Astrocyte (in vitro differentiated cells and primary cell): Measurements from ENCODE around the gene NAMPT.

ENCODE experiments used
- EZH2 ChIP-seq: IDR thresholded peaks from 2 replicates; pipeline ENCODE4 v1.6.1; 2012; ENCODE audit warnings: mild to moderate bottlenecking, low read length, inconsistent platforms; ENCODE audit not compliant: insufficient read depth
- TF ChIP-seq, protein P1 (sequence below): IDR thresholded peaks from 2 replicates; pipeline ENCODE4 v1.5.1; 2011; ENCODE audit warnings: low read depth, mild to moderate bottlenecking, inconsistent platforms, low read length, moderate library complexity; ENCODE audit not compliant: insufficient read depth

DNA sequence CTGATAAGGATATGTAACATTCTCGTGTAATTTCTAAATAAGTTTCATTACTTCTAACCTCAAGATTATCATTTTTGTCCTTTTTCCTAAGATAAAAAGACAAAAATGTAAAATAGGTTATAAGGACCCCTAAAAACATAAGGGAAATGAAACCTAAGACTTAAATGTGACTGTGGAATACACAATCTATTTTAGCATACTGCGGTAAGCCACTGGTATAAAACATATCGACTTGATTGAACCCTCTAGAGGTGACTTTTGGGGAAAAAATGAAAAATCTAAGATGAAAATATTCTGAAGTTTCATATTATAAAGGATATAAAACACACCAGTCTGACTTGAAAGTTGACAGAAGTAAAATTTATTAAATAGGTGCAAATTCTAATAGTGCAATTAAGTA, 1.9 kb downstream of the NAMPT start:
- TF ChIP-seq, protein P1, sequence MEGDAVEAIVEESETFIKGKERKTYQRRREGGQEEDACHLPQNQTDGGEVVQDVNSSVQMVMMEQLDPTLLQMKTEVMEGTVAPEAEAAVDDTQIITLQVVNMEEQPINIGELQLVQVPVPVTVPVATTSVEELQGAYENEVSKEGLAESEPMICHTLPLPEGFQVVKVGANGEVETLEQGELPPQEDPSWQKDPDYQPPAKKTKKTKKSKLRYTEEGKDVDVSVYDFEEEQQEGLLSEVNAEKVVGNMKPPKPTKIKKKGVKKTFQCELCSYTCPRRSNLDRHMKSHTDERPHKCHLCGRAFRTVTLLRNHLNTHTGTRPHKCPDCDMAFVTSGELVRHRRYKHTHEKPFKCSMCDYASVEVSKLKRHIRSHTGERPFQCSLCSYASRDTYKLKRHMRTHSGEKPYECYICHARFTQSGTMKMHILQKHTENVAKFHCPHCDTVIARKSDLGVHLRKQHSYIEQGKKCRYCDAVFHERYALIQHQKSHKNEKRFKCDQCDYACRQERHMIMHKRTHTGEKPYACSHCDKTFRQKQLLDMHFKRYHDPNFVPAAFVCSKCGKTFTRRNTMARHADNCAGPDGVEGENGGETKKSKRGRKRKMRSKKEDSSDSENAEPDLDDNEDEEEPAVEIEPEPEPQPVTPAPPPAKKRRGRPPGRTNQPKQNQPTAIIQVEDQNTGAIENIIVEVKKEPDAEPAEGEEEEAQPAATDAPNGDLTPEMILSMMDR, result no peak
- TF ChIP-seq EZH2, result no peak
